ENCODE results near the gene SLC7A14. TPM values are rescaled to one million over a fixed set of nuclear protein-coding genes. Genes with fewer than 3 reads are reported as not detected.

SLC7A14 gene
- total RNA-seq, 2 donors from 2014 or later = 0.26 TPM; not detected in 1

- peaks cover 5% of the 10 kb centered on the region for H3K4me1 ChIP-seq
- TF ChIP-seq CTCF (IDR thresholded peaks at IDR 0.05) (no peak), POLR2A (IDR thresholded peaks at IDR 0.05) (no peak)
- H3K27ac ChIP-seq = no peak overlapping the region
- H3K36me3 ChIP-seq (replicated peaks in 1 of 2; ENCODE audit: insufficient read depth in 1 of 2, low read depth in 2 of 2) = no peaks in the 10 kb centered on the region
- DNase-seq (no peak), ATAC-seq (no peak)
- no peaks in the 10 kb centered on the region for H3K9me3 ChIP-seq
- intact Hi-C loops (cut with DNase I) = no loop called here
- H3K4me3 ChIP-seq = no peak overlapping the region
- no peaks in the 10 kb centered on the region for H3K27me3 ChIP-seq
- 58 to 72% methylated on average over 4 of the region's 4 CpGs for WGBS, 2 donors
Measured at GRCh38 chr3:170511371-170511770, 74.5 kb downstream of the SLC7A14 start.

- H3K27ac ChIP-seq = no peak overlapping the region
- DNase-seq = no peak
- TF ChIP-seq POLR2A (IDR thresholded peaks at IDR 0.05) (no peak), CTCF (IDR thresholded peaks at IDR 0.05) (no peak)
- WGBS, 2 donors = 46 to 80% methylated on average over 4 of the region's 4 CpGs
- no peak overlapping the region for H3K4me3 ChIP-seq
- intact Hi-C loops (cut with DNase I) = no loop called here
- H3K9me3 ChIP-seq = no peaks in the 10 kb centered on the region
- H3K36me3 ChIP-seq (replicated peaks in 1 of 2; ENCODE audit: insufficient read depth in 1 of 2, low read depth in 2 of 2) = no peaks in the 10 kb centered on the region
- no peak for ATAC-seq
- H3K27me3 ChIP-seq = no peaks in the 10 kb centered on the region
- peaks cover 5% of the 10 kb centered on the region for H3K4me1 ChIP-seq
Measured at GRCh38 chr3:170508839-170509238, 77.0 kb downstream of the SLC7A14 start.

GRCh38 chr3:170508291-170508690 is 77.6 kb downstream of the SLC7A14 start:
- ATAC-seq = no peak
- no peaks in the 10 kb centered on the region for H3K27me3 ChIP-seq
- 99 to 100% methylated on average over 5 of the region's 5 CpGs for WGBS, 2 donors
- no peak for DNase-seq
- no peak overlapping the region for H3K27ac ChIP-seq
- no peak overlapping the region for H3K4me3 ChIP-seq
- H3K36me3 ChIP-seq (replicated peaks in 1 of 2; ENCODE audit: insufficient read depth in 1 of 2, low read depth in 2 of 2) = no peaks in the 10 kb centered on the region
- TF ChIP-seq CTCF (IDR thresholded peaks at IDR 0.05) (no peak), POLR2A (IDR thresholded peaks at IDR 0.05) (no peak)
- intact Hi-C loops (cut with DNase I) = no loop called here
- peaks cover 5% of the 10 kb centered on the region for H3K4me1 ChIP-seq
- H3K9me3 ChIP-seq = no peaks in the 10 kb centered on the region

GRCh38 chr3:170507063-170507462 is 78.8 kb downstream of the SLC7A14 start:
- Histone ChIP-seq H3K27me3 (no peaks in the 10 kb centered on the region), H3K4me1 (peaks cover 5% of the 10 kb centered on the region), H3K27ac (no peak overlapping the region), H3K4me3 (no peak overlapping the region), H3K9me3 (no peaks in the 10 kb centered on the region), H3K36me3 (replicated peaks in 1 of 2; ENCODE audit: insufficient read depth in 1 of 2, low read depth in 2 of 2) (no peaks in the 10 kb centered on the region)
- 85 to 93% methylated on average over 3 of the region's 3 CpGs for WGBS, 2 donors
- intact Hi-C loops (cut with DNase I) = no loop called here
- TF ChIP-seq CTCF (IDR thresholded peaks at IDR 0.05) (no peak), POLR2A (IDR thresholded peaks at IDR 0.05) (no peak)
- DNase-seq (no peak), ATAC-seq (no peak)

GRCh38 chr3:170506556-170506955 is 79.3 kb downstream of the SLC7A14 start:
- no peak overlapping the region for H3K4me3 ChIP-seq
- 0 to 6% methylated on average over 2 of the region's 2 CpGs for WGBS, 2 donors
- no peaks in the 10 kb centered on the region for H3K9me3 ChIP-seq
- no peaks in the 10 kb centered on the region for H3K36me3 ChIP-seq (replicated peaks in 1 of 2; ENCODE audit: insufficient read depth in 1 of 2, low read depth in 2 of 2)
- ATAC-seq (peak; percentile 60), DNase-seq (no peak)
- peaks cover 5% of the 10 kb centered on the region for H3K4me1 ChIP-seq
- no peak overlapping the region for H3K27ac ChIP-seq
- no peaks in the 10 kb centered on the region for H3K27me3 ChIP-seq
- intact Hi-C loops (cut with DNase I) = no loop called here
- TF ChIP-seq POLR2A (IDR thresholded peaks at IDR 0.05) (no peak), CTCF (IDR thresholded peaks at IDR 0.05) (no peak)
